Muscle of leg (tissue), 11 donors: ENCODE data around the gene CCDC81. TPM values are rescaled to one million over a fixed set of nuclear protein-coding genes. Genes with fewer than 3 reads are reported as not detected.
A peak's percentile ranks its signal among the peaks of the same experiment; 100 is the strongest.

Experiments
- DNase-seq: peaks from one replicate; pipeline ENCODE4 v3.0.0; 2013
- H3K27ac ChIP-seq: one replicate; pipeline ENCODE4 v1.5.1; 2013; ENCODE audit warnings: mild to moderate bottlenecking, low read length, control low read depth
- H3K27me3 ChIP-seq: one replicate; pipeline ENCODE4 v1.6.1; 2013; ENCODE audit warnings: low read length; ENCODE audit not compliant: control insufficient read depth, insufficient read depth
- H3K36me3 ChIP-seq: one replicate; pipeline ENCODE4 v1.6.1; 2013; ENCODE audit warnings: low read length; ENCODE audit not compliant: control insufficient read depth, insufficient read depth
- H3K4me1 ChIP-seq: one replicate; pipeline ENCODE4 v1.6.1; 2013; ENCODE audit warnings: low read length; ENCODE audit not compliant: control insufficient read depth, insufficient read depth
- H3K4me3 ChIP-seq: one replicate; pipeline ENCODE4 v1.5.1; 2013; ENCODE audit warnings: low read length, control low read depth
- H3K9me3 ChIP-seq: replicated peaks from 2 replicates; pipeline ENCODE4 v1.6.1; 2013; ENCODE audit warnings: low read depth, low read length; ENCODE audit not compliant: control insufficient read depth
- WGBS: methylation state at CpG from one replicate; pipeline ENCODE4 v1.1.5; 2013; ENCODE audit warnings: missing lambda C conversion rate; ENCODE audit not compliant: insufficient coverage; 5-methylcytosine and 5-hydroxymethylcytosine counted together
- polyA plus RNA-seq, 8 donors: library from polyadenylated mRNA; unstranded; fragments of 120-200 nt; gene quantifications; one replicate each; pipeline versions ENCODE4 v1.2.1 to v1.2.3, GENCODE V29; 2013; ENCODE audit warnings: inconsistent platforms in 1 of 8, low replicate concordance in 1 of 8; ENCODE audit not compliant: insufficient read length in 8 of 8, insufficient read depth in 1 of 8
- total RNA-seq: library from RNA; stranded (reverse); fragments of 120-200 nt; gene quantifications from one replicate; pipeline ENCODE4 v1.2.4, GENCODE V29; 2013

The CCDC81 gene
- total and polyA plus RNA-seq, 9 donors: 0.45 to 1.3 (median 0.82) TPM

DNA sequence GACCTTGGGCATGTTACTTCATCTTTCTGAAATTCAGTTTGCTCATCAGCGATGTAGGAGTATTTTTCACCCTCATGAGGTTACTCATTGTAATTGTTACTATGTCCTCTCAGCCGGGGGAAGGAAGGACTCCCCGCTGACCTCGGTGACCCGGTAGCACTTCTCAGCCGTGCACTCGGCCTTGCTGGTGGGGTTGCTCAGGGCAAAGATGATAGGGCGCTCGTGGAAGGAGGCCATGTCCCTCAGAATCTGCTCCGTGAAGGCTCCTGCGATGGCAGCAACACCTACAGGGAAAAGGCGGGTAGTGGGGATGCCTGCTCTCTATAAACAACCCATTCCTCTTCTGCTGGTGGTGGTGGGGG is 72.2 kb downstream of the CCDC81 start:
- DNase-seq: no peak
- Histone ChIP-seq H3K4me3 (no peak overlapping the region), H3K9me3 (no peaks in the 10 kb centered on the region), H3K4me1 (peaks cover 2% of the 10 kb centered on the region), H3K36me3 (peaks cover 10% of the 10 kb centered on the region), H3K27ac (no peak overlapping the region), H3K27me3 (no peaks in the 10 kb centered on the region)
- WGBS: 100% methylated on average over 1 of the region's 12 CpGs

DNA sequence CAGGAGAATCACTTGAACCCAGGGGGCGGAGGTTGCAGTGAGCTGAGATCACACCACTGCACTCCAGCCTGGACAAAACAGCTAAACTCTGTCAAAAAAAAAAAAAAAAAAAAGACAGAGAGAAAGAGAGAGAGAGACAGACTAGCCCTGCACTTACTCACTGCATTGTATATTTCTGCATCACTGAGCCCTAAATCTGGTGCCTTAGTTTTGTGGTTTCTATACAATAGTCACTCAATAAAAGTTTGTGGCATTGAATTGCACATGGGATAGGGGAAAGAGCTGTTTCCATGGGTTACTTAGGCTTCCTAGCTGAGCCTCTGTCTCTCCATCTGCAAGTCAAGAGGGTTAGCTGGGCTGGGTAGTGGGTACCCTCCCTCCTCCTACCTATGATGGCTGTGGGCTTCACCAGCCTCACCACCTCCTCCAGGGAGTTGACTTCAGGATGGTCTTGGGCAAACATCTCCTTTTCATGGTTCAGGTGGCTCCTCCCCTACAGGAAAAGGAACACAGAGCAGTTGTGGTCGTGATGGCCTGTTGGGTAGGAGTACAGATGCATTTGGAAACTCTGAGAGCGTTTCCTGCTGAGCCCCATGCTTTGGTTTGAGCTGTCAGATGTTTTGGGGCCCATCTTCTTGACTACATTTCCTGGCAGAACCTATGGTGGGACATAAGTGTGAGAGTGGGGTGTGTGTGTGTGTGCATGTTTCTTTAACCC is 73.2 kb downstream of the CCDC81 start:
- DNase-seq: no peak
- WGBS: 50% methylated on average over 1 of the region's 3 CpGs
- Histone ChIP-seq H3K36me3 (peaks cover 10% of the 10 kb centered on the region), H3K27me3 (no peaks in the 10 kb centered on the region), H3K9me3 (no peaks in the 10 kb centered on the region), H3K4me1 (peaks cover 2% of the 10 kb centered on the region), H3K27ac (no peak overlapping the region), H3K4me3 (no peak overlapping the region)

DNA sequence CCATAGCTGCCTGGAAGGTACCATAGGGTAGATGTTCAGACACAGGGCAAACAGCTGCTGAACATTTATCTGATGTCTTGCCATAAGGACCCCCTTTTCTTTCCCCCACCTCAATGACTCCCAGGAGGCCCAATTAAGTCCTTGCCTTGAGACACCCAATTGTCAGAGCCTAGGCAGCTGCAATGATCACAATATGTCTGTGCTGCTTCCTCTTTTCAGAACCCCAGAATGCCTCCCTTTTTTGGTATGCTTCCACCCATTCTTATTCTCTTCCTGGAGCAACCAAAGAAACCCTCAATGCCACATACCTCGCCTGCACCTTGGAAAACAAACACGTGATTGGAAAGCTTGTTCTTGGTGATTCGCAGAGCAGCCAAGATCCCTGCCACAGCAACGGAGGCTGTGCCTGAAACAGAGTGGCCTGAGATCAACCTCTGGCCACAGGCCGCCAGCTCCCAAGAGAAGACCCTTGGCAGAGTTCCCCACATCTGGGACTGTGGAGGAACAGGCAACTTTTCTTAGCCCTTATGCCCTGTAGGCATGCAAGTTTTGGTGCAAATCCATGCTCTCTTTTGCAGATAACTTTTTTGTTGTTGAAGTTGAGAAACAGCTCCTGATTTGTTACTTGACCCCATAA is 75.4 kb downstream of the CCDC81 start:
- H3K27ac ChIP-seq: no peak overlapping the region
- peaks cover 2% of the 10 kb centered on the region for H3K4me1 ChIP-seq
- H3K36me3 ChIP-seq: peaks cover 10% of the 10 kb centered on the region
- no peak for DNase-seq
- 90% methylated on average over 5 of the region's 5 CpGs for WGBS
- no peak overlapping the region for H3K4me3 ChIP-seq
- H3K27me3 ChIP-seq: no peaks in the 10 kb centered on the region
- H3K9me3 ChIP-seq: no peaks in the 10 kb centered on the region

DNA sequence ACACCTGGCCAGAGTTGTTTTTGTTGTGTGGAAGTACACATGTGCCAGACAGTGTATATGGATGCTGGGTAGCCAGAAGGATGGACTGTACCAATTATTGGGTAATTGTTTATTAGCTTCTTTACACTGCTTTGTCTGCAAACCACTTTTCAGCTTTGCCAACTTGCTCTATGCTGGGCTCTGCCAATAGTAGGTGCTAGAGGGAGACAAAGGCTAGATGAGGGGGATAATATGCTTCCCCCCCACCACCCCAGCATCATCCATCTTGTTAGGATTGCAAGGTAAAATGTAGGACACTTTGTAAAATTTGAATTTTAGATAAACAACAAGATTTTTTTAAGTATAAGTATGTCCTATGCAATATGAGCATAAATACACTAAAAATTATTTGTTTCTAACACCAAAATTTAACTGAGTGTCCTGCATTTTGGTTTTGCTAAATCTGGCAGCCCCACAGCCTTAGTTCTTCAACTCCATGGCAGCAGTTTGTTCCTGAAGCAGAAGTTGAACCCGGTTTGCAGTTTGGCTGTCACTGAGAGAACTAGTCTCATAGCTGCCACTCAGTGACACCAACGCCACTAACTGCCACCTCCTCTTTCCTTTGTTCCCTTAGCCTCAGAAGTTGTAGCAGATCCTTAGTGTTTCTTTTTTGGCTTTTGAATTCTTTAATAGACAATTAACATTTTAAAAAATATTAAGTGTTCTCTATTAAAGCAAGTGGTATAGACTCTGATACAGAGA is 78.8 kb downstream of the CCDC81 start:
- no peak overlapping the region for H3K4me3 ChIP-seq
- H3K9me3 ChIP-seq: no peaks in the 10 kb centered on the region
- 60% methylated on average over 1 of the region's 2 CpGs for WGBS
- H3K36me3 ChIP-seq: peaks cover 4% of the 10 kb centered on the region
- H3K4me1 ChIP-seq: peaks cover 6% of the 10 kb centered on the region
- H3K27me3 ChIP-seq: no peaks in the 10 kb centered on the region
- H3K27ac ChIP-seq: no peak overlapping the region
- no peak for DNase-seq

DNA sequence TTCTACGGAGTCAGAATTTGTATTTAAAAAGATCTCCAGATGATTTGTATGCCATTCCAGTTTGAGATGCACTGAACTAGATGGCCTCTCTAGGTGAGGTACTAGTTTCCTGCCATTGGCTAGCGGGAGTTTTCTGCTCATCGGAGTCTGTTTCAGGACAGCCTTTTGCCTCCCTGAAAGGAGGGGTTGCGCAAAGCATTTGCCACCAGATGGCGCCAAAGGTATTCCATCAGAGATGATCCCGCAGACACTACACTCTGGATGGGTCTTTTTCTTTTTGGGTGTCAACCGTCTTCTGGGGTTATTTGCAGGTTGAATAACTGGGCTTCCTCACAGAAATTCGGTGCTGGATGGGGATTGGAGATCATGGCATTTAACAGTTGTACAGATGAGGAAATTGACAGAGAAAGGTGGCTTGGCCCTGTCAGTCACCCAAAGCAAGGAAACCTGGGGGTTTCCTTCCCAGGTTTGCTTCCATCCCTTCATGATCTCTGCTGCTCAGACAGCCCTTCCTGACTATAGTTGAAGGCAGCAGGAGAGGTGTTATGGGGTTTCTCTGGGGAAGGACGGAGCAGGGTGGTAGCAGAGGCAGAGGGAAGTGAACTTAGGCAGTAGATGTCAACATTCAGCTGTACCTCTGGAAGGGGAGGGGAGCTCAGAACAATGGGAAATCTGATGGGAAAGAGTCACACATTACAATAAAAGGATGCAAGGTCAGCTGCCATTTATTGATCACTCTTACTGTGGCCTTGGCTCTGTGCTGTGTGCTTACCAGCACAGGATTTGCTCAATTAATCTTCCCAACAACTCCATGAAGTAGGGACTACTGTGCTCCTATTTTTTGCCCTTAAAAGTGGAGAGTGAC is 81.6 kb downstream of the CCDC81 start:
- H3K36me3 ChIP-seq: no peaks in the 10 kb centered on the region
- H3K9me3 ChIP-seq: no peaks in the 10 kb centered on the region
- H3K4me3 ChIP-seq: no peak overlapping the region
- 44% methylated on average over 3 of the region's 9 CpGs for WGBS
- DNase-seq: peak; percentile 93
- H3K27me3 ChIP-seq: no peaks in the 10 kb centered on the region
- H3K27ac ChIP-seq: no peak overlapping the region
- peaks cover 26% of the 10 kb centered on the region for H3K4me1 ChIP-seq

DNA sequence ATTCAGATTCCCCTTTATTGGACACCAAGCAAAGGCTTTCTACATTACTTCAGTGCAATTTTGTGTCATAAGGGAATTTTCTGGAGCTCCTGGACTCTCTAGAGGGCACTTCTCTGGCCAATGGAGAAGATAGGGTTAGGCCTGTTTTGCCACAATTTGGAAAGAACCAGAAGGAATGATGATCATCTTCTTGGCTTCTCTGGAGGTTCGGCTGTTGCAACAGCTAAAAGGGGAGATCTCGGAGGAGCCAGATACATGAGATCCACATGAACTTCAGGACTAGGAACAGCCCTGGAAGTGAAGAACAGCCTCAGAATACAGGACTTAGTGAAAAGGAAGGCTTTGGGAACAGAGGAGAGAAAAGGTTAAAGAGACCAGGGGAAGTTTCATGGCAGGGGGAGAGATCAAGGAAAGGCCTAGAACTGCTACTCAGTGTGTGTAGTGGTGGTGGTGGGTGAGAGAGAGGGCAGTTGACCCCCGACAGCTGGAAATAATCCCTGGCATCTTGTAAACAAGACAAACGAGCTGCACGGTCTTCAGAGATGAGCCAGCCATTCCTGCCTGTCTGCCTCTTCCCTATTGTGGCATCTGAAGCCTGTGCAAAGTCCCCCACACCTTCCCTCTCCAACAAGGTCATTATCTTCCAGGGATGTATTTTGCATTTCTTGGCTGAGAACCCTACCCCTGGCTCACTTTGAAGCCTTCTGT is 83.8 kb downstream of the CCDC81 start:
- H3K36me3 ChIP-seq: no peaks in the 10 kb centered on the region
- no peaks in the 10 kb centered on the region for H3K9me3 ChIP-seq
- WGBS: 64% methylated on average over 5 of the region's 5 CpGs
- DNase-seq: no peak
- peaks cover 26% of the 10 kb centered on the region for H3K4me1 ChIP-seq
- no peak overlapping the region for H3K4me3 ChIP-seq
- H3K27me3 ChIP-seq: no peaks in the 10 kb centered on the region
- no peak overlapping the region for H3K27ac ChIP-seq

DNA sequence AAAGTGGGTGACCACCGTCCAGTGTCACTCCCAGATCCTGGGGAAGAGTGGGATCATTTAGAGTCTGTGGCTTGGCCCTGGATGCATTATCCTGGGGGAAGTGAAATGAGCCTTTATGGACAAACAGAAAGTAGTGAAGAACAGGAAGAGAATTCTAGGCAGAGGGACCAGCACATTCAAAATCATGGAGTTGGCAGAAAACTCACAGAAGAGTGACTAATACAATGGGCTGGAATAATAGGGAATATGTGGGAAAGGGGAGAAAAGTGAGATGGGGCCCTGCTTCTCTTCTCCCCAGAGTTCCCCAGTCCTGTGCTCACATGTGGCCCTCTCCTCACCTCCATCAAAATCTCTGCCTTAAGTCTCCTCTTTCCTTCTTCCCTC is 84.3 kb downstream of the CCDC81 start:
- Histone ChIP-seq H3K27ac (no peak overlapping the region), H3K36me3 (no peaks in the 10 kb centered on the region), H3K9me3 (no peaks in the 10 kb centered on the region), H3K4me3 (no peak overlapping the region), H3K27me3 (no peaks in the 10 kb centered on the region), H3K4me1 (peaks cover 26% of the 10 kb centered on the region)
- DNase-seq: no peak
- WGBS: no CpG with 5 or more reads among the region's 1 CpG

DNA sequence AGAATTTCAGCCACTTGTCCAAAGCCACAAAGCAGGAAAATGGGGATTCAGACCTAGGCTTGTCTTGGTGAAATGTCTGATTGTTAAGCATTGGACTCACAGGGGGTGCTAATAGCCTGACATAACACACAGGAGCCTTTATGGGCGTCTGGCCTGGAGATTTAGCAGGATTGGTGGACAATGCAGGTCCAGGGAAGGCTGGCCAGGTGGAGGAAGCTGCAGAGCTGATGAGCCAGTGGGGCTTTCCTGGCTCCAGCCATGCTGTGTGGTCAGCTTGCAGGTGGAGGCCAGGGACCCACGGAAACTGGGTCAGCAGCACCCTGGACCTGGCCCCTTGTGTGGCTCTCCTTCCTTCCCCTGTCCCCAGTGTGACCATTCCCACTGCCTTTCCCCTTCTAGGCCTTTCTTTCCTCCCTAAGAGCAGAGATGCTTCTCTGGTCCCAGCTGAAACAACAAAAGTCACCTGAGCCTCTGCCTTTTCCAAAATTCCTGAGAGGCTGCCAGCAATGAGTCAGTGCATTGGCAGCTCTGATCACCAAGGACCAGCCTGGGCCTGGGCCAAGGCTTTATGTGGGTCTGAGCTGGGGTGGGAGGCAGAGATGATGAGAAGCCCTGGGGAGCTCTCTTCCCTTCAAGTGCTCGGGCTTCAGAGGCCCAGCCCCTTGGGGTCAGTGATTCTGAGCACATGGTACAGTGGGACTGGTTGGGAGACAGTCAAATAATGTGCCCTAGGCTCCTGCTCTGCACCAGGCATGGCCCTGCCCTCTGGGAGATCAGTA is 85.2 kb downstream of the CCDC81 start:
- H3K4me3 ChIP-seq: no peak overlapping the region
- H3K36me3 ChIP-seq: no peaks in the 10 kb centered on the region
- peak; percentile 63 for DNase-seq
- no peaks in the 10 kb centered on the region for H3K9me3 ChIP-seq
- H3K27ac ChIP-seq: no peak overlapping the region
- no peaks in the 10 kb centered on the region for H3K27me3 ChIP-seq
- H3K4me1 ChIP-seq: peaks cover 26% of the 10 kb centered on the region
- WGBS: 46% methylated on average over 1 of the region's 3 CpGs
